ENCODE data around the gene N4BP3. TPM values are rescaled to one million over a fixed set of nuclear protein-coding genes. Genes with fewer than 3 reads are reported as not detected.
A peak's percentile ranks its signal among the peaks of the same experiment; 100 is the strongest.

Gene N4BP3, protein sequence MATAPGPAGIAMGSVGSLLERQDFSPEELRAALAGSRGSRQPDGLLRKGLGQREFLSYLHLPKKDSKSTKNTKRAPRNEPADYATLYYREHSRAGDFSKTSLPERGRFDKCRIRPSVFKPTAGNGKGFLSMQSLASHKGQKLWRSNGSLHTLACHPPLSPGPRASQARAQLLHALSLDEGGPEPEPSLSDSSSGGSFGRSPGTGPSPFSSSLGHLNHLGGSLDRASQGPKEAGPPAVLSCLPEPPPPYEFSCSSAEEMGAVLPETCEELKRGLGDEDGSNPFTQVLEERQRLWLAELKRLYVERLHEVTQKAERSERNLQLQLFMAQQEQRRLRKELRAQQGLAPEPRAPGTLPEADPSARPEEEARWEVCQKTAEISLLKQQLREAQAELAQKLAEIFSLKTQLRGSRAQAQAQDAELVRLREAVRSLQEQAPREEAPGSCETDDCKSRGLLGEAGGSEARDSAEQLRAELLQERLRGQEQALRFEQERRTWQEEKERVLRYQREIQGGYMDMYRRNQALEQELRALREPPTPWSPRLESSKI
- total RNA-seq (1 to 10 TPM; 1.7 to 2.0 TPM), polyA plus RNA-seq (under 1 TPM; 0.30 to 0.53 TPM)

DNA sequence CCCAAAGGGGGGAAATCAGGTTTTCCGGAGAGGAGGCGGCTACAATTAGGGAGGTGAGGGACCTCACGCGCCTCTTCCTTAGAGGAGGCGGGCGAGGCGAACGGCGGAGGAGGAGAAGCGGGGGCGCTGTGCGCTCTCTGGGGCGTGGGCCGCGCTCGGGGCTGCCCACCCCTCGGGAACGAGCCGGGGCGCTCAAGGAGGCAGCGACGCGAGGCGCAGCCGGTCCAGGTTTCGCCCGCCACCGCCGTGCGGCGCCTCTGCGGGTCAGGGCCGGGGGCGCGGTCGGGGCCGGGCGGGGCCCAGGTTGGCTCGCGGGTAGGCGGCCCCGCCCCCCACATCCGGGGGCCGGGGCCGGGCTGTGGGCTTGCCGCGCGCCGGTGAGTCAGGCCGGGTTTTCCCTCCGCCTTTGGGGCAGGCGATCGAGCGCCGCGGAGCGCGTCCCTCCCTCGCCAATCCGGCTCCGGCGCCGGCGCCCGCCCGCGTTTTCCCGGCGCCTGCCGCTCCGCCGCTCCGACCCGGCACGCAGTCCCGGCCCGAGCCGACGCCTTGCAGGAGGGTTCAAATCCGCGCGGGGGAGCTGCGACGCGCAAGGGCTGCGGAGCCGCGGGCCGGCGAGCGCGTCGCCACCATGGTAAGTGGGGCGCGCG is at the start of gene N4BP3:
Gene N4BP3 (plus strand): TSS at position 392 of the 647 bp plus-strand sequence. CDS start 6,052 bp downstream, outside the sequence.
- H3K9me3 ChIP-seq (ENCODE audit: control insufficient read depth in 1 of 2, low read length in 2 of 2) = no peaks in the 10 kb centered on the region
- H3K36me3 ChIP-seq (ENCODE audit: insufficient read depth, low read length) = no peaks in the 10 kb centered on the region
- peak within 1 kb of the TSS; percentile 87 to 92 (median 89) for H3K27ac Mint-ChIP-seq
- H3K4me1 ChIP-seq (ENCODE audit: insufficient read depth, low read length) = peaks cover 43% of the 10 kb centered on the region
- ChIA-PET POLR2A (ENCODE audit: partially characterized antibody) (interaction anchor here (0.8 to 1.7 kb wide), 4 partner anchors 12 to 91 kb away, joined by 3 to 6 read pairs (median 6); partner anchors contain the start of genes HNRNPAB, NHP2 and RMND5B), CTCF (ENCODE audit: partially characterized antibody) (no interaction called here)
- H3K9me3 Mint-ChIP-seq = no peaks in the 10 kb centered on the region
- peak within 1 kb of the TSS; percentile 45 to 57 for H3K4me3 ChIP-seq (ENCODE audit: low read length in 2 of 2)
- peaks cover 0 to 6% of the 10 kb centered on the region in 2 donors for H3K36me3 Mint-ChIP-seq
- DNase-seq = peak; percentile 76 to 85 (median 78)
- peak within 1 kb of the TSS; percentile 32 for H3K27ac ChIP-seq (ENCODE audit: low read depth, low read length)
- intact Hi-C loops (cut with micrococcal nuclease) = loop anchor here (1.0 to 5.0 kb wide), 3 partner anchors 8 to 39 kb away; partner anchors contain the start of gene NHP2
- H3K27me3 Mint-ChIP-seq = peaks cover 0 to 2% of the 10 kb centered on the region in 2 donors
- H3K4me1 Mint-ChIP-seq = peaks cover 20 to 50% (median 34%) of the 10 kb centered on the region in 4 donors
- no peaks in the 10 kb centered on the region for H3K27me3 ChIP-seq (ENCODE audit: insufficient read depth, low read length)
- peak within 1 kb of the TSS; percentile 86 to 95 (median 90) for H3K4me3 Mint-ChIP-seq

- intact Hi-C loops (cut with micrococcal nuclease) = no loop called here
These were observed 45.6 kb upstream of the N4BP3 start for GRCh38 chr5:178067755-178068154.

DNA sequence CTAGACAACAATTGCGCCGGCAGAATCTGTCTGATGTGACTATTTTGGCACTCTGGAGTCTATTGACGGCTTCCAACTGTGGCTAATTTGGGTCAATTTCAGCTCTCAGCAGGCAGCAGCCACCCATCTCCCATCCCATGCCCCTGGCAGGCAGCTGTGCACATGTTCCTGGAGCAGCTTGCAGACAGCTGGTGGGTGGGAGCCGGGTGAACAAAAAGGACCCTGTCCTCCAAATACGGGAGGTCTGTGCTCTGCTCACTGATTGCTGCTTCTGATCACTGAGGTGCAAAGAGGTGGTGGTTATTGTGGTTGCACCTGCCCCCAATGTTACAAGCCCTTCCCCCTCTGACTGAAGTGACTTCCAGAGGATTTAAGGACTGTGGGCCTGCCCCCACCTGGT is 45.0 kb upstream of the N4BP3 start:
- intact Hi-C loops (cut with micrococcal nuclease) = no loop called here
- Histone ChIP-seq H3K36me3 (ENCODE audit: insufficient read depth, low read length) (no peaks in the 10 kb centered on the region), H3K4me3 (ENCODE audit: low read length in 2 of 2) (no peak overlapping the region), H3K27me3 (ENCODE audit: insufficient read depth, low read length) (no peaks in the 10 kb centered on the region), H3K9me3 (ENCODE audit: control insufficient read depth in 1 of 2, low read length in 2 of 2) (no peaks in the 10 kb centered on the region), H3K4me1 (ENCODE audit: insufficient read depth, low read length) (no peaks in the 10 kb centered on the region), H3K27ac (ENCODE audit: low read depth, low read length) (no peak overlapping the region)
- ChIA-PET POLR2A (ENCODE audit: partially characterized antibody) (no interaction called here), CTCF (ENCODE audit: partially characterized antibody) (interaction anchor here (3.1 kb wide), 1 partner anchor 8 kb away, joined by 17 read pairs; no protein-coding TSS in a partner anchor)
- Mint-ChIP-seq H3K4me1 (peaks cover 0 to 1% (median 0%) of the 10 kb centered on the region in 4 donors), H3K27ac (peak overlapping the region in 1 of 7 donors; percentile 17), H3K4me3 (no peak overlapping the region), H3K27me3 (peaks cover 2 to 4% of the 10 kb centered on the region in 2 donors), H3K9me3 (no peaks in the 10 kb centered on the region), H3K36me3 (no peaks in the 10 kb centered on the region)
- DNase-seq = no peak

More at GRCh38 chr5:178067755-178068154, 45.6 kb upstream of the N4BP3 start:
- Histone ChIP-seq H3K36me3 (ENCODE audit: insufficient read depth, low read length) (no peaks in the 10 kb centered on the region), H3K9me3 (ENCODE audit: control insufficient read depth in 1 of 2, low read length in 2 of 2) (no peaks in the 10 kb centered on the region), H3K4me3 (ENCODE audit: low read length in 2 of 2) (no peak overlapping the region), H3K4me1 (ENCODE audit: insufficient read depth, low read length) (no peaks in the 10 kb centered on the region), H3K27me3 (ENCODE audit: insufficient read depth, low read length) (no peaks in the 10 kb centered on the region), H3K27ac (ENCODE audit: low read depth, low read length) (no peak overlapping the region)
- DNase-seq = no peak
- Mint-ChIP-seq H3K4me3 (no peak overlapping the region), H3K27ac (no peak overlapping the region), H3K27me3 (peaks cover 2 to 4% of the 10 kb centered on the region in 2 donors), H3K36me3 (no peaks in the 10 kb centered on the region), H3K4me1 (peaks cover 0 to 1% (median 0%) of the 10 kb centered on the region in 4 donors), H3K9me3 (no peaks in the 10 kb centered on the region)
- POLR2A ChIA-PET (ENCODE audit: partially characterized antibody) = no interaction called here
- CTCF ChIA-PET (ENCODE audit: partially characterized antibody) = interaction anchor here (3.1 kb wide), 1 partner anchor 8 kb away, joined by 17 read pairs; no protein-coding TSS in a partner anchor

- no peak overlapping the region for H3K27ac ChIP-seq (ENCODE audit: low read depth, low read length)
- no peaks in the 10 kb centered on the region for H3K4me1 ChIP-seq (ENCODE audit: insufficient read depth, low read length)
- intact Hi-C loops (cut with micrococcal nuclease) = no loop called here
- peaks cover under 1 to 4% of the 10 kb centered on the region in 2 donors for H3K27me3 Mint-ChIP-seq
- no peak overlapping the region for H3K4me3 Mint-ChIP-seq
- peaks cover 0 to 1% (median 0%) of the 10 kb centered on the region in 4 donors for H3K4me1 Mint-ChIP-seq
- CTCF ChIA-PET (ENCODE audit: partially characterized antibody) = no interaction called here
- no peaks in the 10 kb centered on the region for H3K36me3 Mint-ChIP-seq
- no peaks in the 10 kb centered on the region for H3K36me3 ChIP-seq (ENCODE audit: insufficient read depth, low read length)
- DNase-seq = peak in 1 of 5 donors; percentile 11
- no peaks in the 10 kb centered on the region for H3K9me3 ChIP-seq (ENCODE audit: control insufficient read depth in 1 of 2, low read length in 2 of 2)
- POLR2A ChIA-PET (ENCODE audit: partially characterized antibody) = no interaction called here
- H3K27ac Mint-ChIP-seq = no peak overlapping the region
- no peaks in the 10 kb centered on the region for H3K9me3 Mint-ChIP-seq
- no peaks in the 10 kb centered on the region for H3K27me3 ChIP-seq (ENCODE audit: insufficient read depth, low read length)
- H3K4me3 ChIP-seq (ENCODE audit: low read length in 2 of 2) = no peak overlapping the region
These were observed 43.4 kb upstream of the N4BP3 start for GRCh38 chr5:178069909-178070308.

- Histone ChIP-seq H3K4me3 (ENCODE audit: low read length in 2 of 2) (no peak overlapping the region), H3K9me3 (ENCODE audit: control insufficient read depth in 1 of 2, low read length in 2 of 2) (no peaks in the 10 kb centered on the region), H3K27ac (ENCODE audit: low read depth, low read length) (no peak overlapping the region), H3K36me3 (ENCODE audit: insufficient read depth, low read length) (no peaks in the 10 kb centered on the region), H3K27me3 (ENCODE audit: insufficient read depth, low read length) (peaks cover 3% of the 10 kb centered on the region), H3K4me1 (ENCODE audit: insufficient read depth, low read length) (peaks cover 5% of the 10 kb centered on the region)
- ChIA-PET CTCF (ENCODE audit: partially characterized antibody) (no interaction called here), POLR2A (ENCODE audit: partially characterized antibody) (no interaction called here)
- intact Hi-C loops (cut with micrococcal nuclease) = no loop called here
- H3K4me1 Mint-ChIP-seq = peaks cover 0 to 4% (median 2%) of the 10 kb centered on the region in 4 donors
- no peak for DNase-seq
- no peaks in the 10 kb centered on the region for H3K36me3 Mint-ChIP-seq
- H3K27ac Mint-ChIP-seq = no peak overlapping the region
- H3K27me3 Mint-ChIP-seq = peaks cover 0 to 4% of the 10 kb centered on the region in 2 donors
- no peak overlapping the region for H3K4me3 Mint-ChIP-seq
- H3K9me3 Mint-ChIP-seq = no peaks in the 10 kb centered on the region
These were observed 42.2 kb upstream of the N4BP3 start for GRCh38 chr5:178071108-178071507.

DNA sequence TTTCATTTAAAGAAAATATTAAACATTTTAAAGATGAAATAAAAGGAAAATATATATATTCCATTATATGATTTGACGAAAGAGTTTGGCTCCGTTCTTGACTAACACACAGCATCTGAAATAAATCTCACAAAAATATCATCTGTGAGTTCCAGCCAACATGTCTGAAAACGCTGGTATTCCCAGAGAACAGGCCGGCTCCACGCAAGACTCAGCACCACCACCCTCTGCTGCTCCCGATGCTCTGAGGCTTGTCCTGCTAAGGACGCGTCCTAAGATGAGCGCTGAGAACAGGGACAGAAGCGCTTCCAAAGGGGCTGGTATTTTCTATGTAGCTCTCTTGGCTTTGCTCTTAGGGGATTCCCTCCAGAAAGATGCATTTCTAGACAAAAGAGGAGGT is 40.6 kb upstream of the N4BP3 start:
- Histone ChIP-seq H3K4me3 (ENCODE audit: low read length in 2 of 2) (no peak overlapping the region), H3K4me1 (ENCODE audit: insufficient read depth, low read length) (peaks cover 5% of the 10 kb centered on the region), H3K27me3 (ENCODE audit: insufficient read depth, low read length) (peaks cover 3% of the 10 kb centered on the region), H3K9me3 (ENCODE audit: control insufficient read depth in 1 of 2, low read length in 2 of 2) (no peaks in the 10 kb centered on the region), H3K36me3 (ENCODE audit: insufficient read depth, low read length) (no peaks in the 10 kb centered on the region), H3K27ac (ENCODE audit: low read depth, low read length) (no peak overlapping the region)
- intact Hi-C loops (cut with micrococcal nuclease) = no loop called here
- no peak for DNase-seq
- Mint-ChIP-seq H3K27ac (no peak overlapping the region), H3K9me3 (no peaks in the 10 kb centered on the region), H3K4me1 (peaks cover 0 to 6% (median 2%) of the 10 kb centered on the region in 4 donors), H3K27me3 (peaks cover 0 to 3% of the 10 kb centered on the region in 2 donors), H3K36me3 (no peaks in the 10 kb centered on the region), H3K4me3 (no peak overlapping the region)
- CTCF ChIA-PET (ENCODE audit: partially characterized antibody) = interaction anchor here (4.4 to 10.3 kb wide), 2 partner anchors 78 to 90 kb away, joined by 40 to 283 read pairs; partner anchors contain the start of gene NHP2
- POLR2A ChIA-PET (ENCODE audit: partially characterized antibody) = no interaction called here
